Smooth muscle cell (in vitro differentiated cells): ENCODE measurements around the gene CAAP1. TPM values are rescaled to one million over a fixed set of nuclear protein-coding genes. Genes with fewer than 3 reads are reported as not detected.

Source experiments
- DNase-seq: peaks from one replicate; lab custom pipeline; 2025; ENCODE audit not compliant: unreplicated experiment; lab: John Stamatoyannopoulos, UW
- H2AFZ ChIP-seq: fragments of 200-600 bp; sonication (generic); 2 replicates; pipeline ENCODE4 v1.6.0; 2016; ENCODE audit warnings: antibody characterized with exemption, low read depth, mild to moderate bottlenecking
- H3F3A ChIP-seq: fragments of 200-600 bp; sonication (generic); 2 replicates; pipeline ENCODE4 v1.6.0; 2017; ENCODE audit warnings: antibody characterized with exemption, low read depth
- H3K27ac ChIP-seq: fragments of 200-600 bp; sonication (generic); 2 replicates; pipeline ENCODE4 v1.5.1; 2016; ENCODE audit warnings: low read depth, mild to moderate bottlenecking
- H3K27me3 ChIP-seq: fragments of 200-600 bp; sonication (generic); 2 replicates; pipeline ENCODE4 v1.6.1; 2016; ENCODE audit warnings: low read depth, mild to moderate bottlenecking
- H3K36me3 ChIP-seq: fragments of 200-600 bp; sonication (generic); 2 replicates; pipeline ENCODE4 v1.5.1; 2016; ENCODE audit warnings: low read depth
- H3K4me1 ChIP-seq: fragments of 200-600 bp; sonication (generic); 2 replicates; pipeline ENCODE4 v1.5.1; 2016; ENCODE audit warnings: low read depth
- H3K4me2 ChIP-seq: fragments of 200-600 bp; sonication (generic); 2 replicates; pipeline ENCODE4 v1.6.0; 2016; ENCODE audit warnings: mild to moderate bottlenecking
- H3K4me3 ChIP-seq: fragments of 200-600 bp; sonication (generic); 2 replicates; pipeline ENCODE4 v1.5.1; 2016; ENCODE audit warnings: mild to moderate bottlenecking
- H3K79me2 ChIP-seq: fragments of 200-600 bp; sonication (generic); 2 replicates; pipeline ENCODE4 v1.6.0; 2016; ENCODE audit warnings: low read depth, mild to moderate bottlenecking
- H3K9ac ChIP-seq: fragments of 200-600 bp; sonication (generic); 2 replicates; pipeline ENCODE4 v1.6.0; 2016; ENCODE audit warnings: low read depth
- H3K9me3 ChIP-seq: fragments of 200-600 bp; sonication (generic); replicated peaks from 2 replicates; pipeline ENCODE4 v1.5.1; 2016; ENCODE audit warnings: low read depth
- H4K20me1 ChIP-seq: fragments of 200-600 bp; sonication (generic); 2 replicates; pipeline ENCODE4 v1.6.0; 2016; ENCODE audit warnings: low read depth
- WGBS: methylation state at CpG from one replicate; pipeline ENCODE4 v1.1.7; 2016; ENCODE audit warnings: low lambda C conversion rate; 5-methylcytosine and 5-hydroxymethylcytosine counted together
- polyA plus RNA-seq: library from polyadenylated mRNA; unstranded; fragments of >200 nt; fragmentation: Nextera tagmentation; extraction: Ambion mirVana; gene quantifications from 2 replicates; pipeline ENCODE4 v1.2.1, GENCODE V29; 2016
- total RNA-seq: library from RNA; depleted of rRNA; stranded (reverse); fragments of >200 nt; gene quantifications from 2 replicates; pipeline ENCODE4 v1.2.3, GENCODE V29; 2014
- TF ChIP-seq, protein P1 (sequence below): fragments of 200-600 bp; sonication (generic); IDR thresholded peaks from 2 replicates; pipeline ENCODE4 v1.5.1; 2017; ENCODE audit warnings: borderline replicate concordance, mild to moderate bottlenecking, antibody characterized with exemption; ENCODE audit not compliant: insufficient read depth, poor library complexity, severe bottlenecking

Gene CAAP1
- total and polyA plus RNA-seq, 2 experiments from 2014 or later, result 18.4 to 18.7 TPM

DNA sequence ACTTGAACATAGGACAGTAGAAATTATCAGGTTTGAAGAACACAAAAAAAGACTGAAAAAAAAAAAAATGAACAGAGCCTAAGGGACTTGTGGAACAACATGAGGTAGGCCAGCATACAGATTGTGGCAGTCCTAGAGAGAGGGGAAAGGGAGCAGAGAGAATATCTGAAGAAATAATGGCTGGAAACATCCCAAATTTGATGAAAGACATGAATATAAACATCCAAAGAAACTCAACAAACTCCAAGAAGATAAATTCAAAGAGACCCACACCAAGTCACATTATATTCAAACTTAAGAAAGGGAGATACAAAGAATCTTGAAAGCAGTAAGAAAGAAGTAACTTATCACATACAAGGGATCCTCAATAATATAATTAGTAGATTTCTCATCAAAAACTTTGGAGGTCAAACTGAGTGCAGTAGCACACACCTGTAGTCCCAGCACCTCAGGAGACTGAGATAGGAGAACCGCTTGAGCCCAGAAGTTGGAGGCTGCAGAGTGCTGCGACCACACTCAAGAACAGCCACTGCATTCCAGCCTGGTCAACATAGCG, 45.3 kb upstream of the CAAP1 start:
- no peak for DNase-seq
- peaks cover 6% of the 10 kb centered on the region for H3K4me1 ChIP-seq
- H3K36me3 ChIP-seq, result no peaks in the 10 kb centered on the region
- no peaks in the 10 kb centered on the region for H3K9me3 ChIP-seq
- no peak overlapping the region for H3K4me3 ChIP-seq
- no peaks in the 10 kb centered on the region for H3K27me3 ChIP-seq
- 100% methylated on average over 3 of the region's 3 CpGs for WGBS
- peaks cover 90% of the 10 kb centered on the region for H3K79me2 ChIP-seq
- H3K27ac ChIP-seq, result no peak overlapping the region
- H3K4me2 ChIP-seq, result no peak overlapping the region
- H3F3A ChIP-seq, result no peaks in the 10 kb centered on the region
- peaks cover 54% of the 10 kb centered on the region for H4K20me1 ChIP-seq
- H3K9ac ChIP-seq, result no peak overlapping the region
- no peak overlapping the region for H2AFZ ChIP-seq
- TF ChIP-seq, protein P1, sequence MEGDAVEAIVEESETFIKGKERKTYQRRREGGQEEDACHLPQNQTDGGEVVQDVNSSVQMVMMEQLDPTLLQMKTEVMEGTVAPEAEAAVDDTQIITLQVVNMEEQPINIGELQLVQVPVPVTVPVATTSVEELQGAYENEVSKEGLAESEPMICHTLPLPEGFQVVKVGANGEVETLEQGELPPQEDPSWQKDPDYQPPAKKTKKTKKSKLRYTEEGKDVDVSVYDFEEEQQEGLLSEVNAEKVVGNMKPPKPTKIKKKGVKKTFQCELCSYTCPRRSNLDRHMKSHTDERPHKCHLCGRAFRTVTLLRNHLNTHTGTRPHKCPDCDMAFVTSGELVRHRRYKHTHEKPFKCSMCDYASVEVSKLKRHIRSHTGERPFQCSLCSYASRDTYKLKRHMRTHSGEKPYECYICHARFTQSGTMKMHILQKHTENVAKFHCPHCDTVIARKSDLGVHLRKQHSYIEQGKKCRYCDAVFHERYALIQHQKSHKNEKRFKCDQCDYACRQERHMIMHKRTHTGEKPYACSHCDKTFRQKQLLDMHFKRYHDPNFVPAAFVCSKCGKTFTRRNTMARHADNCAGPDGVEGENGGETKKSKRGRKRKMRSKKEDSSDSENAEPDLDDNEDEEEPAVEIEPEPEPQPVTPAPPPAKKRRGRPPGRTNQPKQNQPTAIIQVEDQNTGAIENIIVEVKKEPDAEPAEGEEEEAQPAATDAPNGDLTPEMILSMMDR, result no peak

DNA sequence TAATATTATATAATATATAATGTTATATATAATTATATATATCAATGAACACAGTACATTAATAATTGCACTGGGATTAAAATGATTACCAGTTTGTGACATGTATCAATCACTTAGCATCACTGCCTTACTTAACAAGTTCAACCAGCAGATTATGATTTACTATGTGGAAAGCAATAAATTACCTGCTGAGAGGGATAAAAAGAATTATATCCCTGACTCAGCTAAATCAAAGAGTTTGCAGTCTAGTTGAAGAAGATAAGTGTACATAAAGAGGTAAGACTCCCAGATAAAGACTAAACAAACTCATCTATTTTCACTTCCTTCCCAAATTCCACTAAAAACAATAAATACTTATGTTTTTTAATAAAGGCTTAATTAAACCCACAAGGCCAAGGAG, 43.2 kb upstream of the CAAP1 start:
- H4K20me1 ChIP-seq, result peaks cover 54% of the 10 kb centered on the region
- TF ChIP-seq, protein P1, result no peak
- H3K27ac ChIP-seq, result peak overlapping the region; percentile 45

DNA sequence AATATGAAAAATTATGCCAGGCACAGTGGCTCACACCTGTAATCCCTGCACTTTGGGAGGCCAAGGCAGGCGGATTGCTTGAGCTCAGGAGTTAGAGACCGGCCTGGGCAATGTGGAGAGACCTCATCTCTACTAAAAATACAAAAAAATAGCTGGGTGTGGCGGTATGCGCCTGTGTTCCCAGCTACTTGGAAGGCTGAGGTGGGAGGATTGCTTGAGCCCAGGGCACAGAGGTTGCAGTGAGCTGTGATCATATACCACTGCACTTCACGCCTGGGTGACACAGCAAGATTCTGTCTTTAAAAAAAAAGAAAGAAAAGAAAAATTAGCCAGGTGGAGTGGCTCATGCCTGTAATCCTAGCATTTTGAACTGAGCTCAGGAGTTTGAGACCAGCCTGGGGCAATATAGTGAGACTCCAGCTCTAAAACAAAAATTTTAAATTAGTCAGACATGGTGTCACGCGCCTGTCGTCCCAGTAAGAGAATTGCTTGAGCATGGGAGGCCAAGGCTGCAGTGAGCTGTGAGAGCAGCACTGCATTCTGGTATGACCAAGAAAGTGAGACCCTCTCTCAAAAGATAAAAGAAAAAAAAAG, 36.4 kb upstream of the CAAP1 start:
- Histone ChIP-seq H3K9me3 (no peaks in the 10 kb centered on the region), H3K36me3 (peaks cover 25% of the 10 kb centered on the region), H4K20me1 (peaks cover 22% of the 10 kb centered on the region), H3K27me3 (no peaks in the 10 kb centered on the region), H3K27ac (peak overlapping the region; percentile 23), H3K79me2 (peaks cover 25% of the 10 kb centered on the region), H3K4me2 (no peak overlapping the region), H3K4me1 (no peaks in the 10 kb centered on the region), H3K4me3 (no peak overlapping the region), H3F3A (no peaks in the 10 kb centered on the region), H2AFZ (no peak overlapping the region), H3K9ac (no peak overlapping the region)
- DNase-seq, result no peak
- WGBS, result 90% methylated on average over 8 of the region's 8 CpGs
- TF ChIP-seq, protein P1, result no peak

More for the DNA sequence above, 43.2 kb upstream of the CAAP1 start:
- Histone ChIP-seq H2AFZ (no peak overlapping the region), H3K4me2 (peak overlapping the region; percentile 23), H3K79me2 (peaks cover 87% of the 10 kb centered on the region), H3K9me3 (no peaks in the 10 kb centered on the region), H3K4me3 (no peak overlapping the region), H3K36me3 (no peaks in the 10 kb centered on the region), H3F3A (no peaks in the 10 kb centered on the region), H3K9ac (no peak overlapping the region), H3K27me3 (no peaks in the 10 kb centered on the region), H3K4me1 (peaks cover 6% of the 10 kb centered on the region)
- no peak for DNase-seq

DNA sequence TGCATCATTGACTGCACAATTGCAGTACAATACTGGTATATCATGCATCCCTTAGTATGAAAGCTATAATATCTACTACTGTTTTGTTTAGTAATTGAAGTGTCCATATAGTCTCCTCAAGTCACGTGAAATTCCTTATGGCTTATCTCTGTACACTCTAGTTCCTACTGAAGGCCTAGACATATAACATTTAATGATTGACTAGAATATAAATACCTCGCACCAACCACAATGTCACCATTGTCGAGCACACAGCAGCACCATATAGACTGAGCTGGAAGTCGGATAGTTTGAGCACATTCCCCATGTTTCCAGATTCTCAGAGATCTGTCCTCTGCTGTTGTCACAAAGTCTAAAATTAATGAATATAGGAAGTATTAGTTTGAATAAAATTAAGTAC, 33.0 kb upstream of the CAAP1 start:
- H3F3A ChIP-seq, result no peaks in the 10 kb centered on the region
- peaks cover 35% of the 10 kb centered on the region for H3K36me3 ChIP-seq
- H3K9ac ChIP-seq, result no peak overlapping the region
- no peaks in the 10 kb centered on the region for H3K4me1 ChIP-seq
- no peaks in the 10 kb centered on the region for H3K9me3 ChIP-seq
- 97% methylated on average over 4 of the region's 4 CpGs for WGBS
- H3K4me2 ChIP-seq, result no peak overlapping the region
- H3K27me3 ChIP-seq, result no peaks in the 10 kb centered on the region
- H3K27ac ChIP-seq, result no peak overlapping the region
- no peak for DNase-seq
- H3K79me2 ChIP-seq, result peaks cover 2% of the 10 kb centered on the region
- no peak overlapping the region for H3K4me3 ChIP-seq
- peaks cover 6% of the 10 kb centered on the region for H4K20me1 ChIP-seq
- no peak overlapping the region for H2AFZ ChIP-seq
- TF ChIP-seq, protein P1, result no peak
